Activated naive CD4-positive, alpha-beta T cell treated with anti-CD3 and anti-CD28 coated beads, Interleukin-2, amount 50 U/mL, for 72 hours (primary cell): ENCODE data around the gene TMC3. TPM values are rescaled to one million over a fixed set of nuclear protein-coding genes. Genes with fewer than 3 reads are reported as not detected.

Source experiments
- ATAC-seq, 2 donors: fragments of 150-1000 bp; cut with Tn5 transposase; 2 replicates each; pipeline ENCODE4 v1.10.0; 2021; ENCODE audit warnings: mild to moderate bottlenecking in 2 of 2, moderate library complexity in 2 of 2
- DNase-seq, 2 donors: peaks; one replicate each; pipeline ENCODE4 v3.0.0; 2021 to 2022; ENCODE audit warnings: low spot score in 2 of 2
- H3K27ac Mint-ChIP-seq, 2 donors: one replicate each; pipeline ENCODE4 v1.8.0; 2022; ENCODE audit warnings: mild to moderate bottlenecking in 2 of 2, mixed read lengths in 2 of 2
- H3K36me3 Mint-ChIP-seq, 2 donors: one replicate each; pipeline ENCODE4 v1.8.0; 2022; ENCODE audit warnings: mixed read lengths in 2 of 2
- H3K9me3 Mint-ChIP-seq, 2 donors: one replicate each; pipeline ENCODE4 v1.8.0; 2022; ENCODE audit warnings: mixed read lengths in 2 of 2
- total RNA-seq, 2 donors: library from RNA; stranded (reverse); gene quantifications; one replicate each; pipeline ENCODE4 v1.2.3, GENCODE V29; 2022

The TMC3 gene
- total RNA-seq, 2 donors from 2014 or later, result not detected

DNA sequence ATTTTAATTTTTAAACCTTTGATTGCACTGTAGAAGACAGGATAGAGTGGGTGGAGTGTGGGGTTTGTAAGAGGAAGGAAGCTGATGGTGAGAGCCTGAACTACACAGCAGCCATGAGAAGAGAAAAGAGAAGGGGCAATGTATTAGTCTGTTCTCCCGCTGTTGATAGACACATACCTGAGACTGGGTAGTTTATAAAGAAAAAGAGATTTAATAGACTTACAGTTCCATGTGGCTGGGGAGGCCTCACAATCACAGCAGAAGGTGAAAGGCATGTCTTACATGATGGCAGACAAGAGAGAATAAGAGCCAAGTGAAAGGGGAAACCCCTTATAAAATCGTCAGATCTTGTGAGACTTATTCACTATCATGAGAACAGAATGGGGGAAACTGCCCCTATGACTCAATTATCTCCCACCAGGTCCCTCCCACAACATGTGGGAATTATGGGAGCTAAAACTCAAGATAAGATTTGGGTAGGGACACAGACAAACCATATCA is 87.3 kb downstream of the TMC3 start:
- H3K27ac Mint-ChIP-seq, result peak overlapping the region; percentile 85 to 91
- ATAC-seq, result peak; percentile 82 to 85
- H3K9me3 Mint-ChIP-seq, result peaks cover 9 to 26% of the 10 kb centered on the region in 2 donors
- no peak for DNase-seq
- H3K36me3 Mint-ChIP-seq, result peaks cover 20 to 37% of the 10 kb centered on the region in 2 donors

DNA sequence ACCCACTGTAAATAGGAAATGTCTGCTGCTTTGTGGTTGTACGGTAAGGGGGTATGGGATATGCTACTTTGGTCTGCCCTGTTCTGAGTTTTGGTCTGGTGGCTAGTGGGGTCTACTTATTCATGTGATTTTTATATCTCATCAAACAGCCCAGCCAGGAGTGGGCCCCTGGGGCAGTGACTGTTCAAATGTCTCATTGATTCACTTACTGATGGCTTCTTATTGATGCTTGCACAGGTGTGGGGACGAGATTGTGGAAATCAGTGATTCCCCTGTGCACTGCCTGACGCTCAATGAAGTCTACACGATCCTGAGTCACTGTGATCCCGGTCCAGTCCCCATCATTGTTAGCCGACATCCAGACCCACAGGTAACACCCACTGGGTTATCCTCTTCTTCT is 88.6 kb downstream of the TMC3 start:
- peaks cover 9 to 30% of the 10 kb centered on the region in 2 donors for H3K9me3 Mint-ChIP-seq
- DNase-seq (no peak), ATAC-seq (no peak)
- H3K27ac Mint-ChIP-seq, result peak overlapping the region in 1 of 2 donors; percentile 85
- H3K36me3 Mint-ChIP-seq, result peaks cover 20 to 37% of the 10 kb centered on the region in 2 donors

GRCh38 chr15:81284256-81285031 is 89.6 kb downstream of the TMC3 start:
- no peak for DNase-seq
- no peak for ATAC-seq
- peak overlapping the region in 1 of 2 donors; percentile 85 for H3K27ac Mint-ChIP-seq
- H3K36me3 Mint-ChIP-seq, result peaks cover 20 to 37% of the 10 kb centered on the region in 2 donors
- peaks cover 9 to 27% of the 10 kb centered on the region in 2 donors for H3K9me3 Mint-ChIP-seq

GRCh38 chr15:81282911-81283310 is 91.1 kb downstream of the TMC3 start:
- no peak for ATAC-seq
- Mint-ChIP-seq H3K27ac (no peak overlapping the region), H3K9me3 (peaks cover 5 to 32% of the 10 kb centered on the region in 2 donors), H3K36me3 (peaks cover 24 to 38% of the 10 kb centered on the region in 2 donors)
- no peak for DNase-seq

DNA sequence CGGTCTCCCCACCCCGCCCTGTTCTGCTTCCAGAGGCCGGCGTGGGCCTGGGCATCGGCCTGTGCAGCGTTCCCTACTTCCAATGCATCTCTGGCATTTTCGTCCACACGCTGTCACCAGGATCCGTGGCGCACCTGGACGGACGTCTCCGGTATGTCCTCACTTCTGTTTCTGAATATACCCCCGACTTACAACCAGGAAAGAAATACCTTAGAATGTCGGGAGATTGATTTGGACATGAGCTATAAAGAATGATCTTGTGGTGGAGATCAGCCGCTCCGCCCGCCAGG is 91.5 kb downstream of the TMC3 start:
- peaks cover 21 to 38% of the 10 kb centered on the region in 2 donors for H3K36me3 Mint-ChIP-seq
- ATAC-seq, result no peak
- H3K27ac Mint-ChIP-seq, result no peak overlapping the region
- no peak for DNase-seq
- peaks cover 5 to 32% of the 10 kb centered on the region in 2 donors for H3K9me3 Mint-ChIP-seq

GRCh38 chr15:81281766-81282605 is 92.0 kb downstream of the TMC3 start:
- no peak for ATAC-seq
- no peak for DNase-seq
- Mint-ChIP-seq H3K27ac (peak overlapping the region in 1 of 2 donors; percentile 9), H3K9me3 (peaks cover 3 to 32% of the 10 kb centered on the region in 2 donors), H3K36me3 (peaks cover 21 to 38% of the 10 kb centered on the region in 2 donors)

DNA sequence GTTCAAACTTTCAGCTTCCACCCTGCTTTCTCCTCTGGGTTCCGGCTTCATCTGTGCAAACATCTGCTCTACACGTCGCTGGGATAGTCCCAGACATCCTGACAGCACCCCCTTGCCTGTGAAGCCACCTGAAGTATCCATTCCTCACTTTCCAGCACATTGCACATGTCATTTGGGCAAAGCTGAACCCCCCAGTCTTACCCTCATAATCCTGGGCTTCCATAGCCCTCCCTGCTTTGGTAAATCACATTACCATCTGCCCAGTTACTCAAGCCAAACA is 92.6 kb downstream of the TMC3 start:
- Mint-ChIP-seq H3K9me3 (peaks cover 0 to 34% of the 10 kb centered on the region in 2 donors), H3K27ac (peak overlapping the region in 1 of 2 donors; percentile 9), H3K36me3 (peaks cover 24 to 39% of the 10 kb centered on the region in 2 donors)
- ATAC-seq, result no peak
- no peak for DNase-seq

Other genes starting within 250 kb of the TMC3 start
- gene CFAP161, start 239.9 kb downstream of the TMC3 start, total RNA-seq, result not detected
- gene IL16, start 177.3 kb downstream of the TMC3 start, total RNA-seq, result 100 to 1,000 TPM in 1 of 2 donors, 10 to 100 TPM in 1; 25.9 to 114 TPM
- 1 to 10 TPM; 8.0 to 8.8 TPM for gene STARD5, start 50.1 kb downstream of the TMC3 start, total RNA-seq